Heart right ventricle (tissue), 16 donors: Measurements from ENCODE around the gene ENOX1. TPM values are rescaled to one million over a fixed set of nuclear protein-coding genes. Genes with fewer than 3 reads are reported as not detected.

Source experiments
- ATAC-seq, 8 donors: fragments of 200-7000 bp; cut with Tn5 transposase; one replicate each; pipeline ENCODE4 v1.9.1; 2020; ENCODE audit warnings: mild to moderate bottlenecking in 8 of 8, moderate library complexity in 8 of 8, moderate number of reproducible peaks in 1 of 8
- DNase-seq, 2 donors: peaks; one replicate each; pipeline ENCODE4 v3.0.0-alpha.2; 2020
- H3K27ac ChIP-seq, 10 donors: fragments of 200-600 bp; sonication (generic) in 2 of 10; one replicate each; pipeline versions ENCODE4 v1.5.0 to v1.8.0; 2020 to 2022; ENCODE audit warnings: mild to moderate bottlenecking in 3 of 10
- H3K27me3 ChIP-seq, 7 donors: fragments of 200-600 bp; one replicate each; pipeline ENCODE4 v1.8.0; 2021 to 2022; ENCODE audit warnings: mild to moderate bottlenecking in 2 of 7
- H3K36me3 ChIP-seq, 9 donors: fragments of 200-600 bp; sonication (generic) in 1 of 9; one replicate each; pipeline versions ENCODE4 v1.5.0 to v1.8.0; 2020 to 2022; ENCODE audit warnings: mild to moderate bottlenecking in 2 of 9
- H3K4me1 ChIP-seq, 9 donors: fragments of 200-600 bp; sonication (generic) in 1 of 9; one replicate each; pipeline versions ENCODE4 v1.5.0 to v1.8.0; 2020 to 2022; ENCODE audit warnings: mild to moderate bottlenecking in 4 of 9
- H3K4me3 ChIP-seq, 10 donors: fragments of 200-600 bp; sonication (generic) in 2 of 10; one replicate each; pipeline versions ENCODE4 v1.5.0 to v1.8.0; 2020 to 2022; ENCODE audit warnings: mild to moderate bottlenecking in 7 of 10, moderate library complexity in 2 of 10
- H3K9me3 ChIP-seq, 11 donors: fragments of 200-600 bp in 10 of 11; sonication (generic) in 2 of 11; one replicate each; pipeline versions ENCODE4 v1.5.0 to v1.8.0; 2013 to 2022; ENCODE audit warnings: mild to moderate bottlenecking in 2 of 11, control low read depth in 1 of 11, moderate library complexity in 1 of 11
- CTCF ChIP-seq, 9 donors: fragments of 200-600 bp; sonication (generic) in 2 of 9; IDR thresholded peaks; one replicate each; pipeline versions ENCODE4 v1.5.0 to v1.8.0; 2021 to 2022; ENCODE audit warnings: antibody characterized with exemption in 9 of 9, mild to moderate bottlenecking in 5 of 9, moderate library complexity in 1 of 9
- WGBS, 2 donors: extraction: QIAGEN DNeasy Blood & Tissue Kit; methylation state at CpG; one replicate each; pipeline ENCODE4 v1.1.7; 2013; ENCODE audit warnings: inconsistent platforms in 1 of 2; 5-methylcytosine and 5-hydroxymethylcytosine counted together
- intact Hi-C, 10 donors: fragments of 100-400 bp; cut with DNase I; formaldehyde crosslinking; loops; one replicate each; pipeline versions ENCODE4 v1.11.1 to v1.14.2; 2022
- polyA plus RNA-seq, 2 donors: library from polyadenylated mRNA; stranded (reverse); fragments of 200-250 nt; gene quantifications; one replicate each; pipeline ENCODE4 v1.2.3, GENCODE V29; 2013
- total RNA-seq, 10 donors: library from RNA; stranded (reverse); fragmentation: NEBNext Ultra II Directional in 3 of 10; extraction: Animal tissue kit (Norgen Biotek cat#: 25700) in 3 of 10; gene quantifications; one replicate each; pipeline versions ENCODE4 v1.2.1 to v1.2.4, GENCODE V29; 2021 to 2023
- donor health status: Arrhythmogenic right ventricular cardiomyopathy.
- donor health status: ischemic (EF 13 %, LVEDD 7.1; RV severe dilation, severe dysfunction).
- donor health status: healthy with polysubstance abuse.
- donor health status: DM: no; HTN: yes; CAD: no.
- donor health status: DM: no; HTN: no; CAD: no.
- donor health status: ischemic (EF 25% LVEDD 6.9; RV normal size, moderate dysfunction).
- donor health status: ischemic (EF 25% LVEDD 5.7; RV mildly dilated, moderate dysfunction).
- donor health status: healthy.
- donor health status: DM: yes; HTN: yes; CAD: no.
- donor health status: Ischemic cardiomyopathy.
- donor health status: ischemic (EF 35%, LVEDD 5.7; RV mildly dilated, moderate dysfunction).
- donor health status: nonischemic (EF 11% LVEDD 7.7; RV severe dilation, severe dysfunction).
- donor health status: DM: yes; HTN: yes; CAD: no.
- donor health status: PGD.
- donor health status: ischemic (EF 29% LVEDD 5.4; RV normal size, mild dysfunction).
- donor health status: nonischemic (EF 23%, LVEDD 6.1; RV moderate dilation, normal function).

ENOX1 gene
- total and polyA plus RNA-seq, 12 donors, result 2.0 to 10.4 (median 7.1) TPM

GRCh38 chr13:43652760-43653159 is 134.0 kb downstream of the ENOX1 start:
- H3K4me3 ChIP-seq, result no peak overlapping the region
- DNase-seq (no peak), ATAC-seq (no peak)
- H3K27me3 ChIP-seq, result no peaks in the 10 kb centered on the region
- H3K9me3 ChIP-seq, result no peaks in the 10 kb centered on the region
- H3K36me3 ChIP-seq, result no peaks in the 10 kb centered on the region
- WGBS, 2 donors, result 95 to 96% methylated on average over 3 of the region's 3 CpGs
- H3K27ac ChIP-seq, result no peak overlapping the region
- TF ChIP-seq CTCF (IDR thresholded peaks at IDR 0.05), result no peak
- intact Hi-C loops, result no loop called here
- H3K4me1 ChIP-seq, result no peaks in the 10 kb centered on the region

- H3K27me3 ChIP-seq, result no peaks in the 10 kb centered on the region
- ATAC-seq (no peak), DNase-seq (no peak)
- H3K9me3 ChIP-seq, result peaks cover 0 to 3% (median 0%) of the 10 kb centered on the region in 11 donors
- WGBS, 2 donors, result 91% methylated on average over 4 of the region's 4 CpGs
- intact Hi-C loops, result no loop called here
- TF ChIP-seq CTCF (IDR thresholded peaks at IDR 0.05), result no peak
- no peak overlapping the region for H3K4me3 ChIP-seq
- H3K27ac ChIP-seq, result no peak overlapping the region
- H3K4me1 ChIP-seq, result no peaks in the 10 kb centered on the region
- no peaks in the 10 kb centered on the region for H3K36me3 ChIP-seq
Observed at GRCh38 chr13:43650882-43651281, 135.9 kb downstream of the ENOX1 start.

- H3K27me3 ChIP-seq, result no peaks in the 10 kb centered on the region
- H3K4me3 ChIP-seq, result no peak overlapping the region
- no peaks in the 10 kb centered on the region for H3K4me1 ChIP-seq
- WGBS, 2 donors, result 47 to 55% methylated on average over 5 of the region's 5 CpGs
- DNase-seq (no peak), ATAC-seq (peak in 5 of 8 donors; percentile 44 to 79 (median 57))
- no peak overlapping the region for H3K27ac ChIP-seq
- intact Hi-C loops, result no loop called here
- no peak for TF ChIP-seq CTCF (IDR thresholded peaks at IDR 0.05)
- H3K9me3 ChIP-seq, result peaks cover 0 to 5% (median 0%) of the 10 kb centered on the region in 11 donors
- no peaks in the 10 kb centered on the region for H3K36me3 ChIP-seq
Observed at GRCh38 chr13:43648733-43649132, 138.0 kb downstream of the ENOX1 start.

- H3K27ac ChIP-seq, result no peak overlapping the region
- ATAC-seq (no peak), DNase-seq (no peak)
- no peak overlapping the region for H3K4me3 ChIP-seq
- H3K36me3 ChIP-seq, result no peaks in the 10 kb centered on the region
- TF ChIP-seq CTCF (IDR thresholded peaks at IDR 0.05), result no peak
- 37 to 45% methylated on average over 2 of the region's 2 CpGs for WGBS, 2 donors
- peaks cover 0 to 5% (median 0%) of the 10 kb centered on the region in 11 donors for H3K9me3 ChIP-seq
- intact Hi-C loops, result no loop called here
- H3K27me3 ChIP-seq, result no peaks in the 10 kb centered on the region
- H3K4me1 ChIP-seq, result no peaks in the 10 kb centered on the region
Observed at GRCh38 chr13:43647471-43647870, 139.3 kb downstream of the ENOX1 start.
